Stimulated activated CD4-positive, alpha-beta T cell treated with anti-CD3 and anti-CD28 coated beads, Interleukin-1b, Interleukin-23, amount 100 ng/mL, for 1 hour (primary cell): Measurements from ENCODE around the gene RUNX1.

Experiments used
- DNase-seq, 2 donors: peaks; one replicate each; pipeline ENCODE4 v3.0.0-alpha.2; 2020; ENCODE audit warnings: low read depth in 2 of 2

Gene RUNX1

GRCh38 chr21:34825948-34826548, 223.1 kb downstream of the RUNX1 start:
- no peak for DNase-seq

DNA sequence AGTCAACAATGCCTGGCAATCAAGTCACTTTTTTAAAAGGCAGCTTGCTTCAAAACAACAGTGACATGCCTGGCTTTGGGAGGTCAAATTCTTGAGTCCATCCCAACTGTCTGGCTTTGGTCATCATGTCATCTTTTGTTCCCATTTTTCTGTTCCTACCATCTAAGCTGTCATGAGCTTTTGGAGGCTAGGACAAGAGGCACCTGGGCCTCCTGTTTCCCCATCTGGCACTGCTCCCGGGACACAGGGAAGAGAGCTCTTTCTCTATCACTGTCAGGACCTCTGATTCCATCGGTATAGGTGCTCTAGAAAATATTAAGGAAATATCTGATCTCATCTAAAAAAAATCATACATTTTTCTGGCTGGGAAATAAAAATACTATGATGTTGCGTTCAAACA, 224.0 kb downstream of the RUNX1 start:
- no peak for DNase-seq

GRCh38 chr21:34824314-34824713, 224.8 kb downstream of the RUNX1 start:
- no peak for DNase-seq

- DNase-seq: no peak
Observed at GRCh38 chr21:34822942-34823341, 226.2 kb downstream of the RUNX1 start.

DNA sequence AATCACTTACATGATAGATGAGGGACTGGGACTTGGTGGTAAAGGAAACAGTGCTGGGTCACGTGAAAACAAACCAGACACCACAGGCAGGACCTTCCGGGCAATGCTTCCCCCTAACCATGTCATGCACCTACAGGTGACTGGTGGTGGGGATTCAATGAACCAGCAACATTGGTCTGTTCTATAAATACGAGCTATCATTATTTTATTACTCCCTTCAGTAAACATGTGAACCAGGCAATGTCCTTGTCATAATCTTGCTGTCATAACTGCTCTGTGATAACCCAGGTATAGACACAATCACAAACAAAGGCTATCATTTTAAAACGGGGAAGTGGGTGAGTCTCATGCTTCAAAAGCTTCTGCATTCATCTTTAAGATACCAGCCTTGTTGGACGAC, 226.9 kb downstream of the RUNX1 start:
- DNase-seq: no peak

DNA sequence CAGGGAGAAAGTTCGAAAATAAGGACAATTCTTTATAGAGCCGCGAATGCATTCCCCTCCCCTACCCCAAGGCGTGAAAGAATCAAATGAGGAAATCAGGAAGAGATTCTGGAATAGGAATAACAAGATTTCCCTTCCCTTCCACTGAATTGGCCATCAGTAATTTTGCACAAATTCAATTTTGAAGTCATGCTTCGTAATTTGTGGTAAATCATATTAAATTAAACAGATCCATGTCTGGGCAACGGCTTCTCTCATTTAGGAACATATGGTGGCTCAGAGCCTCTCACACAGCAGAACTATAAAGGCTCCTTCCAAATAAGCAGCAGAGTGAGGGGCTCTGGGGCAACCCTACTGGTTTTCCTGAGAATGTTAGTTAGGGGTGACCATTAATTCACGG, 227.4 kb downstream of the RUNX1 start:
- DNase-seq: no peak

GRCh38 chr21:34820051-34820450, 229.1 kb downstream of the RUNX1 start:
- no peak for DNase-seq

- DNase-seq: no peak
Observed at GRCh38 chr21:34819357-34819999, 229.6 kb downstream of the RUNX1 start.

DNA sequence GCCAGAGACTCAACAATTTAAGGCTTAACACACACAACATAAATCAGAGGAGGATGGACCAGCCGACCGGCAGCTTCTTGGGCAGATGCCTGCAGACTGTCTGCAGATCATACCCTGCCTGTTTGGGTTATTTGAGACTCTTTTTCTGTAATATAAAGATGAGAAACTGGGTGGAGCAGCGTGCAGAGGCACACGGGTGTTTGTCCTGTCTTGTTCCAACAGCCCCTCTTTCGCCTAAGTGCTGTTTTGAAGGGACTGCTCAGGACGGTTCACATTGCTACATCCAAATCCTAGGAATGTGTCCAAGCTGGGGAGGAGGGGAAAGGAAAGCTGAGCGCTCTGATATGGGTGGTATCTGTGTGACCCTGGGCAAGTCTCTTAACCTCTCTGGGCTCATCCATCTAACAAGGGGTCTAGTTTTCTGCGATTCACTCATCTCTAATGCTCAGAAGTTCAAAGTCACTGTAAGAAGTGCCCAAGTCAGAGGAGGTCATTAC, 230.4 kb downstream of the RUNX1 start:
- DNase-seq: no peak

GRCh38 chr21:34817821-34818661, 231.1 kb downstream of the RUNX1 start:
- DNase-seq: no peak

GRCh38 chr21:34815831-34816705, 233.0 kb downstream of the RUNX1 start:
- no peak for DNase-seq

- no peak for DNase-seq
Observed at GRCh38 chr21:34814529-34814951, 234.6 kb downstream of the RUNX1 start.

DNA sequence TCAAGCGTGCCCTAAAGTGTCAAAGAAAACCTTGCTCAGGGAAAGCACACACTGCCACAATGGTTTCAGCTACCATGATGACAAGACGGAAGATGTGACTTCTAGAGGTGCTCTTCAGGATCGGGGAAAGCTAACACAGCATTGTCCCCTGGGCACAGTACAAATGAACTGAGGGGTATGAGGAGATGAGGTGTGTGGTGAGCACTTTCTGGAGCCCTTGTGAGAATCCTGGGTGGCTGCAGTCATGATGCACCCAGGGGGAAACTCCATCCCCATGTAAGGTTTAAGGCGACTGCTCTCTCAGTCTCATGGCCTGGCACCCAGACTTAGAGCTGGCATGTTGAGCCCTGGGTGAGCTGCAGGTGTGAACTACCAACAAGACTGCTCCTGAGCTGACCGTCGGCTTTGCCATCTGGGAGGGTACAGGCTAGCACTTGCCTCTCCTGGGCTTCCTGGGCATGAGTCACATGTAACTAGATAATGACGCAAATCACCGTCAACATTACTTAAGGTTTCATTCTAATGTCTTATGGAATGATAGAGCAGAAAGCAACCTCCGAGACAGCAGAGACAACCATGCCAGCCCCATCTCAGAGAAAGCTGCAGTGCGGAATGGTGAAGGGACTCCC, 235.7 kb downstream of the RUNX1 start:
- DNase-seq: no peak

- DNase-seq: no peak
Observed at GRCh38 chr21:34812504-34813265, 236.4 kb downstream of the RUNX1 start.

- DNase-seq: no peak
Observed at GRCh38 chr21:34811368-34811767, 237.7 kb downstream of the RUNX1 start.

GRCh38 chr21:34810786-34811185, 238.3 kb downstream of the RUNX1 start:
- no peak for DNase-seq

DNA sequence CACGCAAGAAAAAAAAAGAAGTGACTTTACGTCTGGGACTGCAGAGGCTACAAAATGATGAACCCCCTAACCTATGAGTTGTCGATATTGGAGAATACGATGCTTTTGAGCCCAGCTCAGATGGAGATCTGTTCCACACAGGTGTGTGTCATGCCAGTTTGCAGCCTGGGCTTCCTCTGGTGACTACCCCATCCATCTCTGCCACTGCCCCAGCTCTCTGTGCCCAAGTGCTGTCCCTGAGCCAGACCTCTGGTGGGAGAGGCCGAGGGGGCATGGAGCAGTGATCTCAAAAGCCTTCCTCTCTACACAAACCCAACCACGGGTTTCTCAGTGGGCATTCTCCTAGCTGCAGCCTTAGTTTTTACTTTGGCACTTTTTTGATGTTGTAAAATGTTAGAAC, 239.3 kb downstream of the RUNX1 start:
- no peak for DNase-seq

GRCh38 chr21:34808569-34809204, 240.4 kb downstream of the RUNX1 start:
- DNase-seq: no peak

DNA sequence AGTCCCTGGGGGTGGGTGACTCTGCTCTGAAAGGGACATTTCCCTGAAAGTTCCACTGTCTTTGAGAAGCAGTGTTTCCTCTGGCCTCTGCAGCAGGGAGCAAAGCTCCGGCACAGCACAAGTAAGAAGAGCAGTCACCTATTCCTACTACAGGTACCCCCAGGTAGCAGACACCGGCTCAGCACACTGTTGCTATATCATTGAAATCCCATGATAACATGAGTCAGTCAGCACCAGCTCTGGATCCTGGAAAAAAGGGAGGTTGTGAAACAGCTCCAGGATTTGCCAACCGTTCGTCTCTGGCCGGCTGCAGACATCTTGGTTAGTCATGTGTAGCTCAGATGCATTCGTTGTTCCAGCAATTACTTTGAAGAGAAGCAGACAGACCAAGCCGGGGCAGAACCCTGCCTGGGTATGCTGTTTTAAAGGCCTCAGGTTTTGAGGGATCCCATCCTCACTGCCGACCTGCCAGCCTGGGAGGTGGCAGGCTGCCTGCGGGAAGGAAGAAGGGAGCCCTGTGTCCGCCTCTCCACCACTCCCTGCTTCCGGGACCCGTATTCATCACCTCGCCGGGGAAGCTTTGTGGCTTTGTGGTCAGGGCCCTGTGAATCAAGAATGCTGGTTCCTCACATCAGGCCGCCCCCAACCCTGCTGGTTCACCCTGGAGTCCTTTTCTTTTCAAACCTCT, 241.1 kb downstream of the RUNX1 start:
- peak; percentile 2 to 14 for DNase-seq
